ENCODE data around the gene EVA1C. TPM values are rescaled to one million over a fixed set of nuclear protein-coding genes. Genes with fewer than 3 reads are reported as not detected.
"Not testable (repeated sequence)": the region's sequence is repeated elsewhere in the genome, so short reads cannot be mapped to it uniquely, and the experiment has no call there.

EVA1C gene
- total and polyA plus RNA-seq, 5 donors = 18.0 to 39.8 (median 21.2) TPM

DNA sequence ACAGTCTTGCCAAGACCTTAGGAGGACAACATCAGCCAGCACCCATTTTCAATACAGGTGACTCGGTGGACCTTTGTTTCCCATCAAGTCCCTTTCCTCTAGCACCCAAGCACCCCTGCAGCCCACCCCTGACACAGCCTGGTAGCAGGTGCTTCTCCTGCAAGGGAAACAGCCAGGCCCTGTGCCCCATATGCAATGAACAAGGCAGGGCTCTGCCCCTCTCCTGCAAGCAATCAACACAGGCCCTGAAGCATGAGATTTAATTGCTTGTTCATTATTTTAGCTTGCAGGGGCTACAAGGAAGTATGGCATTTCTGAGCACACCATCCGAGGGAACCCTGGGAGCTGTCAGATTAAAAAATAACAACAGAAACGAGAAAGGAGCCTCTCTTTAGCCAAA lies 137.4 kb downstream of the EVA1C start:
- Histone ChIP-seq H3K9me3 (ENCODE audit: control insufficient read depth, low read length) (no peaks in the 10 kb centered on the region), H3K4me3 (ENCODE audit: low read length) (no peak overlapping the region), H3K4me1 (ENCODE audit: control insufficient read depth, insufficient read depth, low read length) (no peaks in the 10 kb centered on the region), H3K27ac (ENCODE audit: low read length) (no peak overlapping the region), H3K27me3 (ENCODE audit: control insufficient read depth, insufficient read depth) (no peaks in the 10 kb centered on the region)
- intact Hi-C loops (cut with DNase I) = no loop called here
- no peak for DNase-seq
- ATAC-seq = no peak
- 87% methylated on average over 3 of the region's 3 CpGs for WGBS

DNA sequence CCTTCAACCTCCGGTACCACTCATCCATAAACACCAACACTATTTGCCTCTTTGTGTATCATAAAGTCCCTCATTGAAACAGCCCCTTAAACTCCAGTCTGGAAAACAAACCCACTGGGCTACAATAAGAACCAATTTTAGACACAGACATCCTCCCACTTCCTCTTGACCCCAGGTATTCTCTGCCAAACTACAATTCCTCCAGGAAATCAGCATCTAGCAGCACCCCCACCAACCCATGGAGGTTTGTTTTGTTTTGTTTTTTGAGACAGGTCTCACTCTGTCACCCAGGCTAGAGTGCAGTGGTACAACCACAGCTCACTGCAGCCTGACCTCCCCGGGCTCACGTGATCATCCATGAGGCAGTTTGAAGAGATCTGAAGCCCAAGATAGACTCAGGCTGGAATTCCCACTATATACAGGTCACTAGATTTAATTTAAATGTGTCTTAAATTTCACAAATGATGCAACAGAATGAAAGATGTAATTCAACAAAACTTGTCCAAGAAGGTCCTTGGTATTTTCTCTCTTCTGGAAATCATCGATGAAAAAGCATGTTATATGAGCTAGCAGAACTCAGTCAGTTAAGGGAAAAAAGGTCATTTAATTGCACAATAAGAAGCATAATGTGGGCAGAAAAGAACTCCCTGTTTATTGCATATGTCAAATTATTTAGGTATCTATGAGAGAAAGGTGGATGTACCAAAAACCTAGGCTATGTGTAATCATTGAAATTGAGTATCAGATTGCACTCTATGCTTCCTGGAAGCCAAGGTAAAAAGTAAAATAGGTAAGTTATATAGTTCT lies 142.5 kb downstream of the EVA1C start:
- no peaks in the 10 kb centered on the region for H3K4me1 ChIP-seq (ENCODE audit: control insufficient read depth, insufficient read depth, low read length)
- DNase-seq (no peak), ATAC-seq (no peak)
- H3K4me3 ChIP-seq (ENCODE audit: low read length) = no peak overlapping the region
- WGBS = 76% methylated on average over 4 of the region's 4 CpGs
- no peak overlapping the region for H3K27ac ChIP-seq (ENCODE audit: low read length)
- no peaks in the 10 kb centered on the region for H3K9me3 ChIP-seq (ENCODE audit: control insufficient read depth, low read length)
- intact Hi-C loops (cut with DNase I) = no loop called here
- no peaks in the 10 kb centered on the region for H3K27me3 ChIP-seq (ENCODE audit: control insufficient read depth, insufficient read depth)

DNA sequence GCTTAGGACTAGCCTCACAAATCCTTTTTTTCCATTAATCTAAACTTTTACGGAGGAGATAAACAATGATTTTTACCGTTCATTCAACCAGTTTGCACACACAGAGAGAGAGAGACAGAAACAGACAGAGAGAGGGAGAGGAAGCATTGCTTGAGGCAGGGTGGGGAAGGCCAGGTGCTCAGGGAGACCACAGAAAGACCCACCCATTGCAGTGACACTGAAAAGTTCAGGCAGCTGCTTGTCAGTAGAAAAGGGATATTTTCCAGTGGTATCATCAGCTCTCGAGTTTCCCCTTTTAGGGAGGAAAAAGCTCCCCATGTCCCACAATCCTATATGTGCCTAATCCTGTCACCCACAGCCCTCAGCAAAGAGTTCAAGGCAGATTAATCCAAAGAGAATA lies 145.6 kb downstream of the EVA1C start:
- H3K27me3 ChIP-seq (ENCODE audit: control insufficient read depth, insufficient read depth) = no peaks in the 10 kb centered on the region
- ATAC-seq (no peak), DNase-seq (no peak)
- no peaks in the 10 kb centered on the region for H3K4me1 ChIP-seq (ENCODE audit: control insufficient read depth, insufficient read depth, low read length)
- H3K4me3 ChIP-seq (ENCODE audit: low read length) = no peak overlapping the region
- 84% methylated on average over 3 of the region's 3 CpGs for WGBS
- H3K27ac ChIP-seq (ENCODE audit: low read length) = no peak overlapping the region
- no peaks in the 10 kb centered on the region for H3K9me3 ChIP-seq (ENCODE audit: control insufficient read depth, low read length)
- intact Hi-C loops (cut with DNase I) = no loop called here

DNA sequence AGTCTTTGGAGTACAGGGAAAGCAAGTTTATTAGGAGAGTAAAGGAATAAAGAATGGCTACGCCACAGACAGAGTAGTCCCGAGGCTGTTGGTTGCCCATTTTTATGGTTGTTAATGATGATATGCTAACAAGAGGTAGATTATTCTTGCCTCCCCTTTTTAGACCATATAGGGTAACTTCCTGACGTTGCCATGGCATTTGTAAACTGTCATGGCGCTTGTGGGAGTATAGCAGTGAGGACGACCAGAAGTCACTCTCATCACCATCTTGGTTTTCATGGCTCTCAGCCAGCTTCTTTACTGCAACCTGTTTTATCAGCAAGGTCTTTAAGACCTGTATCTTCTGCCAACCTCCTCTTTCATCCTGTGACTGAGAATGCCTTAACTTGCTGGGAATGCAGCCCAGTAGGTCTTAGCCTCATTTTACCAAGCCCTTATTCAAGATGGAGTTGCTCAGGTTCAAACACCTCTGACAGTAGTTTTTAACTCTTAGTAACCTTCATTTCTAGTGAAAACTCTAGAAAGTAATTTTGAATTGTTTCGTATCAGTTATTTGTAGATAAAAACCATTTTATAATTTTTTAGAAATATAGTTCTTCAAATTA lies 146.6 kb downstream of the EVA1C start:
- WGBS = 91% methylated on average over 6 of the region's 6 CpGs
- Histone ChIP-seq H3K4me3 (ENCODE audit: low read length) (no peak overlapping the region), H3K27ac (ENCODE audit: low read length) (no peak overlapping the region), H3K4me1 (ENCODE audit: control insufficient read depth, insufficient read depth, low read length) (no peaks in the 10 kb centered on the region), H3K27me3 (ENCODE audit: control insufficient read depth, insufficient read depth) (no peaks in the 10 kb centered on the region), H3K9me3 (ENCODE audit: control insufficient read depth, low read length) (no peaks in the 10 kb centered on the region)
- DNase-seq (no peak), ATAC-seq (no peak)
- intact Hi-C loops (cut with DNase I) = no loop called here

DNA sequence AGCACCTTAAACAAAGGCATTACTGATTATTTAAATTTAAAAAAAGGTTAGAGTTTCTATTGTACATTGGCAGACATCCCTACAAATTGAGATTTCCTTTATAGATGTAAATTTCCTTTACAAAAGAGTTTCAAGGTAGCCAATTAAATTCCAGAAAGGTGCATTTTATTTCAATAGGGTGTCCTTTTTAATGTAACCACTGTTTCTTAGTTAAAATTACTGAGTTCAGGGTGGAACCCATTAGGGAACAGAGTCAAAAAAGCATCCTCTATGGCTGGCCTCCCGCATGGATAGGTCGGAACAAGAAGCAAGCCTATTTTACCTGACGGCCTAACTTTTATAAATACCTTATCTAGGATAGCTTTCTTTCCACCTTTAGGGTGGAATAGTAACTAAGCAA lies 148.4 kb downstream of the EVA1C start:
- Histone ChIP-seq H3K4me1 (ENCODE audit: control insufficient read depth, insufficient read depth, low read length) (no peaks in the 10 kb centered on the region), H3K27ac (ENCODE audit: low read length) (no peak overlapping the region), H3K27me3 (ENCODE audit: control insufficient read depth, insufficient read depth) (no peaks in the 10 kb centered on the region), H3K9me3 (ENCODE audit: control insufficient read depth, low read length) (no peaks in the 10 kb centered on the region), H3K4me3 (ENCODE audit: low read length) (no peak overlapping the region)
- DNase-seq (no peak), ATAC-seq (no peak)
- 97% methylated on average over 3 of the region's 3 CpGs for WGBS
- intact Hi-C loops (cut with DNase I) = loop anchor here in 1 of 4 donors (10.0 kb wide), 1 partner anchor 96 kb away; no protein-coding TSS in a partner anchor

DNA sequence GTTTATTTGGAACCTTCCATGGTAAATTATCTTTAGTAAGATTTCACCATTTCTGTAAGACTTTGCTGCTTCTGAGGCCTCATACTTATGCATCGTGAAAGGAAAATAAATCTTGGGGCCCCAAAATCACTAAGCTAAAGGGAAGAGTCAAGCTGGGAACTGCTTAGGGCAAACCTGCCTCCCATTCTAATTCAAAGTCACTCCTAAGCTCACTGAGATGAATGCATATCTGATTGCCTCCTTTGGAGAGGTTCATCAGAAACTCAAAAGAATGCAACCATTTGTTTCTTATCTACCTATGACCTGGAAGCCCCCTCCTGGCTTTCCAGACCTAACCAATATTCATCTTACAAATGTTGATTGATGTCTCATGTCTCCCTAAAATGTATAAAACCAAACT lies 149.0 kb downstream of the EVA1C start:
- H3K27ac ChIP-seq (ENCODE audit: low read length); H3K4me1 ChIP-seq (ENCODE audit: control insufficient read depth, insufficient read depth, low read length); H3K27me3 ChIP-seq (ENCODE audit: control insufficient read depth, insufficient read depth); ATAC-seq; DNase-seq; H3K4me3 ChIP-seq (ENCODE audit: low read length); H3K9me3 ChIP-seq (ENCODE audit: control insufficient read depth, low read length): not testable (repeated sequence)
- WGBS = 76% methylated on average over 1 of the region's 1 CpG
- intact Hi-C loops (cut with DNase I) = loop anchor here in 1 of 4 donors (10.0 kb wide), 1 partner anchor 97 kb away; no protein-coding TSS in a partner anchor

DNA sequence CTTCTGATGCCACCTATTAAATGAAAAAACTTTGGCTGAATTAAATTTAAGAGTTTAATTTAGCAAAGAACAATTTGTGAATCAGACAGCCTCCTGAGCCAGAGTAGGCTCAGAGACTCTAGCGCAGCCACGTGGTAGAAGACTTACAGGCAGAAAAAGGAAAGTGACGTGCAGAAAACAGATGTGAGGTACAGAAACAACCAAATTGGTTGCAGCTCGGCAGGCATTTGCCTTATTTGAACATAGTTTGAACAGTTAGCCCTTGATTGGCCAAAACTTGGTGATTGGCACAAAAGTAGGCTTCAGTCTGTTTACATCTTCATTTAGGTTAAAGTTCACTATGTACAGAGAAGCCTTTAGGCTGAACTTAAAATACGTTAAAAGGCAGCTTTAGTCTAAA lies 149.9 kb downstream of the EVA1C start:
- H3K27ac ChIP-seq (ENCODE audit: low read length) = no peak overlapping the region
- no peaks in the 10 kb centered on the region for H3K4me1 ChIP-seq (ENCODE audit: control insufficient read depth, insufficient read depth, low read length)
- intact Hi-C loops (cut with DNase I) = loop anchor here in 1 of 4 donors (10.0 kb wide), 1 partner anchor 98 kb away; no protein-coding TSS in a partner anchor
- no peak overlapping the region for H3K4me3 ChIP-seq (ENCODE audit: low read length)
- WGBS = 40% methylated on average over 5 of the region's 5 CpGs
- H3K27me3 ChIP-seq (ENCODE audit: control insufficient read depth, insufficient read depth) = no peaks in the 10 kb centered on the region
- DNase-seq (peak in 1 of 3 donors; percentile 72), ATAC-seq (peak; percentile 75 to 80)
- H3K9me3 ChIP-seq (ENCODE audit: control insufficient read depth, low read length) = no peaks in the 10 kb centered on the region

DNA sequence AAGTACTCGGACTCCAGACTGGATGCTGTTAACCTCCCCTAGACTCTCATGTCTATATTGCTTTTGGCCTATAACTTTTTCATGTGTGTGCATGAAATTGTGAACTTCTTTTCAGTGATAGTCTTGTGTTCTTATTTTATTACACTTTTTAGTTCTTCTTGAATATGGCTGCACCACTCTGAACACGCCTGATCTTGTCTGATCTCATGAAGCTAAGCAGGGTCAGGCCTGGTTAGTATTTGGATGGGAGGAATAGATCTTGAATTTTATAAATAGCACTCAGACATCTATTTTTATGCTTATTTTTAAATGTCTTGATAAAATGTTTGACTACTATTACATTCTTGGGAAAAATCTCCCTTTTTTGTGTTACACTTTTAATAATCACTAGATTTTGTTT lies 150.4 kb downstream of the EVA1C start:
- Histone ChIP-seq H3K4me3 (ENCODE audit: low read length) (no peak overlapping the region), H3K4me1 (ENCODE audit: control insufficient read depth, insufficient read depth, low read length) (no peaks in the 10 kb centered on the region), H3K27ac (ENCODE audit: low read length) (no peak overlapping the region), H3K9me3 (ENCODE audit: control insufficient read depth, low read length) (no peaks in the 10 kb centered on the region), H3K27me3 (ENCODE audit: control insufficient read depth, insufficient read depth) (no peaks in the 10 kb centered on the region)
- no peak for ATAC-seq
- 83% methylated on average over 2 of the region's 2 CpGs for WGBS
- intact Hi-C loops (cut with DNase I) = loop anchor here in 1 of 4 donors (10.0 kb wide), 1 partner anchor 98 kb away; no protein-coding TSS in a partner anchor
- no peak for DNase-seq

Other genes starting within 250 kb of the EVA1C start
- 1 to 10 TPM; 3.3 to 4.7 (median 4.3) TPM for gene MIS18A, start 133.7 kb upstream of the EVA1C start, total RNA-seq
- 4.3 TPM for gene MIS18A, start 133.7 kb upstream of the EVA1C start, polyA plus RNA-seq
- gene MRAP, start 113.9 kb upstream of the EVA1C start, total RNA-seq = 1 to 10 TPM in 1 of 4 donors, under 1 TPM in 1, not detected in 2; 0.32 to 3.2 TPM
- gene MRAP, start 113.9 kb upstream of the EVA1C start, polyA plus RNA-seq = 4.7 TPM
- 10 to 100 TPM in 2 of 4 donors, 1 to 10 TPM in 2; 8.3 to 13.8 (median 9.9) TPM for gene URB1, start 19.7 kb upstream of the EVA1C start, total RNA-seq
- 3.3 TPM for gene URB1, start 19.7 kb upstream of the EVA1C start, polyA plus RNA-seq
- gene TCP10L, start 172.8 kb downstream of the EVA1C start, total RNA-seq = 1 to 10 TPM; 1.4 to 3.4 (median 2.1) TPM
- gene TCP10L, start 172.8 kb downstream of the EVA1C start, polyA plus RNA-seq = 1.9 TPM
- 10 to 100 TPM; 21.5 to 23.6 (median 22.0) TPM for gene CFAP298, start 199.7 kb downstream of the EVA1C start, total RNA-seq
- 29.8 TPM for gene CFAP298, start 199.7 kb downstream of the EVA1C start, polyA plus RNA-seq

All from right cardiac atrium (tissue), 5 donors.